ENCODE data around the gene DCUN1D4. TPM values are rescaled to one million over a fixed set of nuclear protein-coding genes. Genes with fewer than 3 reads are reported as not detected.

Gene DCUN1D4
- total and polyA plus RNA-seq, 2 experiments from 2014 or later, result 18.0 to 28.2 TPM

DNA sequence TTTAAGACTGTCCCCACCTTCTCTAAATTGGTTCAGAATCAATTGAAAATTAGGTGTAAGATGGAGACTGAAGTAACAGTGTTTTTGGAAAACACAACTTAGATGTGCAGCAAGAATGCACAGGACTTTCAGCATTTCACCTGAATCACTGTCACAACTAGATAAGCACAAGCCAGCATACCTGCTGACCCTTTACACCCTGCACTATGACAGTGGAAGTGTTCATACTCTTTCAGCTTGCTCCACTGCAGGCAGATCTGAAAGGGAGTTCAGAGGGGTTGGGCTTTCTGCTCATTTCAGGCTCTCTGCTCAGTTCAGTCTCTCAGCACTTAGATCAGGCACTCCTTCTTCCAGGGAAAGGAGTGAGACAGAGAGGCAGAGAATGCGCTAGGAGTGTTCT, 22.8 kb downstream of the DCUN1D4 start:
- no peak overlapping the region for H3K4me3 ChIP-seq
- H3K27me3 ChIP-seq, result no peaks in the 10 kb centered on the region
- H3K36me3 ChIP-seq, result peaks cover 37% of the 10 kb centered on the region
- no peak for DNase-seq (ENCODE audit: low read depth in 1 of 2, low spot score in 1 of 2)
- no peaks in the 10 kb centered on the region for H3K4me1 ChIP-seq (ENCODE audit: low read depth)
- no peaks in the 10 kb centered on the region for H3K9me3 ChIP-seq (ENCODE audit: low read depth)
- no peak overlapping the region for H3K27ac ChIP-seq
- TF ChIP-seq CTCF (IDR thresholded peaks at IDR 0.05; ENCODE audit: low read depth, low read length), result no peak

GRCh38 chr4:51866835-51867234, 23.9 kb downstream of the DCUN1D4 start:
- Histone ChIP-seq H3K4me1 (ENCODE audit: low read depth) (no peaks in the 10 kb centered on the region), H3K9me3 (ENCODE audit: low read depth) (no peaks in the 10 kb centered on the region), H3K27me3 (no peaks in the 10 kb centered on the region), H3K36me3 (peaks cover 37% of the 10 kb centered on the region), H3K27ac (no peak overlapping the region), H3K4me3 (no peak overlapping the region)
- no peak for DNase-seq (ENCODE audit: low read depth in 1 of 2, low spot score in 1 of 2)
- TF ChIP-seq CTCF (IDR thresholded peaks at IDR 0.05; ENCODE audit: low read depth, low read length), result no peak

DNA sequence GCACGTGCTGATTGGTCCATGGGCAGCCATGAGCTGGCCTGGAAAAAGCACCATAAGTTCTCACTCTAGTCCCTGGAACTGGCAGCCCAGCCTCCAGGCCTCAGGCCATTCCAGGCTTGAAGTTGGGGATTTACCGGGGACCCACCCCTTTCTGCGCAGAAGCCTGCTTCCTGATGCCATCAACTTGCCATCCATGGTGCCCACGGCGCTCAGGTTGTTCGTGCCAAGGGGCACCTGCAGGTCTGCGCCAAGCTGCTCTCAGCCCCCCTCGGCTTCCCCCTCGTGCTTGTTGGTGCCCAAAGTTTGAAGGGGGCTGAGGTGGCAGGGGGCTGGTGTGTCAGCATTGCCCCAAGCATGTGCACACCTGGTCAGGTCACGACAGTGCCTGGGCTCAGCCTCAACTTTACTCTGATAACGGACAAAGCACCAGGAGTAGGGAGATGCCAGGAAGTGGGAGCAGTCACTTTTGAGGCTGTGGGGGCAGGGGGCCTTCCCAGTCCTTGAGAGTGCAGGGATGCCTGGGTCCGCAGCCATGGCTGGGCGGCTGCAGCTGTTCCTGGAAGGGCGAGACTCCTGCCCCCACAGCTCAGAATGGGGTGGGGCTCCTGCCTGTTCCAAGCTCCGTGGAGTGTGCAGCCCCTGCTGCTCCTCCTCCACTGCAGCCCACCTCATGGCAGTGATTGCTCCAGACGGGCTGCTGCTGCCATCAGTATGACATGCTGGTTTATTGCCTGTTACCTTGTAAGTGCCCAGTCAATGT, 24.9 kb downstream of the DCUN1D4 start:
- Histone ChIP-seq H3K27ac (no peak overlapping the region), H3K4me1 (ENCODE audit: low read depth) (no peaks in the 10 kb centered on the region), H3K36me3 (peaks cover 45% of the 10 kb centered on the region), H3K27me3 (no peaks in the 10 kb centered on the region), H3K4me3 (no peak overlapping the region), H3K9me3 (ENCODE audit: low read depth) (no peaks in the 10 kb centered on the region)
- no peak for TF ChIP-seq CTCF (IDR thresholded peaks at IDR 0.05; ENCODE audit: low read depth, low read length)
- no peak for DNase-seq (ENCODE audit: low read depth in 1 of 2, low spot score in 1 of 2)

DNA sequence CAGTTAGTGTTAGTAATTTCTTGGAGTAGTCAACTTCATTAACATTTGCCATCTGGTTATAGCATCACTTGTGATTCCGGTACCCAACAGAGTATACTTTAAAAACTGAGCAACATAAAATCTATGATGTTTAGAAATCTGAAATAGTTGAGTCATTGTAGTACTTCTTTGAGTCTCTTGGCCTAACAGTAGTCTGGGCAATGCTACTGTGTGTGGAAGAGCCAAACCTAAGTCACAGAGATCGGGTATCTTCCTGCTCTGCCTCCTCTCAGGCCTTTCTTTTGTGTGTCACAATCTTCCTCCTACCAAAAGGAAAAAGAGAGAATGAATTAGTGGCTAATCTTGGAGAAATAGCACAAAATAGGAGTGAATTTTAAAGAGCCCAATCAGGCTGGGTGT, 25.5 kb downstream of the DCUN1D4 start:
- DNase-seq (ENCODE audit: low read depth in 1 of 2, low spot score in 1 of 2), result no peak
- no peaks in the 10 kb centered on the region for H3K27me3 ChIP-seq
- no peak overlapping the region for H3K4me3 ChIP-seq
- no peaks in the 10 kb centered on the region for H3K9me3 ChIP-seq (ENCODE audit: low read depth)
- TF ChIP-seq CTCF (IDR thresholded peaks at IDR 0.05; ENCODE audit: low read depth, low read length), result no peak
- peaks cover 44% of the 10 kb centered on the region for H3K36me3 ChIP-seq
- H3K4me1 ChIP-seq (ENCODE audit: low read depth), result no peaks in the 10 kb centered on the region
- H3K27ac ChIP-seq, result no peak overlapping the region

- H3K36me3 ChIP-seq, result peaks cover 39% of the 10 kb centered on the region
Observed at GRCh38 chr4:51870441-51871188, 27.7 kb downstream of the DCUN1D4 start.

More at GRCh38 chr4:51870441-51871188, 27.7 kb downstream of the DCUN1D4 start:
- Histone ChIP-seq H3K4me1 (ENCODE audit: low read depth) (no peaks in the 10 kb centered on the region), H3K27ac (no peak overlapping the region), H3K9me3 (ENCODE audit: low read depth) (no peaks in the 10 kb centered on the region), H3K4me3 (no peak overlapping the region), H3K27me3 (no peaks in the 10 kb centered on the region)
- TF ChIP-seq CTCF (IDR thresholded peaks at IDR 0.05; ENCODE audit: low read depth, low read length), result no peak
- DNase-seq (ENCODE audit: low read depth in 1 of 2, low spot score in 1 of 2), result no peak
